HepG2 (cell line): ENCODE results near the gene HMGN4. TPM values are rescaled to one million over a fixed set of nuclear protein-coding genes. Genes with fewer than 3 reads are reported as not detected.

Experiments
- HNRNPH1 ChIP-seq: fragments of 200-400 bp; formaldehyde crosslinking; optimal IDR thresholded peaks from 2 replicates; pipeline ENCODE3; 2017; ENCODE audit warnings: mild to moderate bottlenecking, low read depth, low read length
- JUND ChIP-seq: sonication (generic); formaldehyde crosslinking; IDR thresholded peaks from 2 replicates; pipeline ENCODE4 v1.8.0; 2022; ENCODE audit warnings: mild to moderate bottlenecking, missing genetic modification reagents
- MAZ ChIP-seq, 2 experiments: sonication (generic) in 1 of 2; formaldehyde crosslinking in 1 of 2; IDR thresholded peaks; 2 replicates each; pipeline versions ENCODE4 v1.5.0 to v1.6.1; 2012 to 2020; ENCODE audit warnings: low read depth in 2 of 2, mild to moderate bottlenecking in 2 of 2, borderline replicate concordance in 1 of 2, improper control_type of control experiment in 1 of 2, low read length in 1 of 2, missing genetic modification reagents in 1 of 2, moderate library complexity in 1 of 2
- PAXIP1 ChIP-seq: sonication (generic); formaldehyde crosslinking; conservative IDR thresholded peaks from 2 replicates; pipeline ENCODE4 v1.4.0; 2020; ENCODE audit warnings: mild to moderate bottlenecking, missing genetic modification reagents, moderate library complexity
- POGZ ChIP-seq: sonication (generic); formaldehyde crosslinking; IDR thresholded peaks from 2 replicates; pipeline ENCODE4 v1.4.0; 2020; ENCODE audit warnings: mild to moderate bottlenecking, missing genetic modification reagents
- RAD51 ChIP-seq: fragments of 450-650 bp; IDR thresholded peaks from 2 replicates; pipeline ENCODE4 v1.6.1; 2016; ENCODE audit warnings: borderline replicate concordance
- RARG ChIP-seq: sonication (generic); formaldehyde crosslinking; IDR thresholded peaks from 2 replicates; pipeline ENCODE4 v1.4.0; 2020; ENCODE audit warnings: low read depth, mild to moderate bottlenecking, missing genetic modification reagents
- SAFB2 ChIP-seq: sonication (generic); formaldehyde crosslinking; IDR thresholded peaks from 2 replicates; pipeline ENCODE4 v1.5.1; 2020; ENCODE audit warnings: missing genetic modification reagents, low read depth, mild to moderate bottlenecking, borderline replicate concordance
- TGIF2 ChIP-seq: IDR thresholded peaks from 2 replicates; pipeline ENCODE4 v1.6.1; 2016; ENCODE audit warnings: control low read depth, missing compliant biosample characterization
- ZNF12 ChIP-seq: sonication (generic); formaldehyde crosslinking; IDR thresholded peaks from 2 replicates; pipeline ENCODE4 v1.5.0; 2020; ENCODE audit warnings: missing genetic modification reagents
- ZNF318 ChIP-seq: sonication (generic); formaldehyde crosslinking; IDR thresholded peaks from 2 replicates; pipeline ENCODE4 v1.4.0; 2020; ENCODE audit warnings: mild to moderate bottlenecking, missing genetic modification reagents
- ZNF512 ChIP-seq: sonication (generic); formaldehyde crosslinking; IDR thresholded peaks from 2 replicates; pipeline ENCODE4 v1.4.0; 2020; ENCODE audit warnings: mild to moderate bottlenecking, missing genetic modification reagents
- ZNF703 ChIP-seq: sonication (generic); formaldehyde crosslinking; IDR thresholded peaks from 2 replicates; pipeline ENCODE4 v1.5.1; 2020; ENCODE audit warnings: missing genetic modification reagents, mild to moderate bottlenecking, moderate library complexity, borderline replicate concordance
- polyA plus RNA-seq, 8 experiments: library from polyadenylated mRNA; depleted of rRNA in 3 of 8; stranded (reverse) in 7 of 8; unstranded in 1 of 8; fragments of >200 nt; fragmentation: Illumina TruSeq in 4 of 8; extraction: Trizol in 4 of 8; gene quantifications; 2 replicates each; pipeline versions ENCODE4 v1.2.1 to v1.2.3, GENCODE V29; 2011 to 2016; ENCODE audit warnings: low read depth in 4 of 8, missing spikeins in 1 of 8, mixed read lengths in 1 of 8; ENCODE audit not compliant: insufficient read depth in 1 of 8
- total RNA-seq, 5 experiments: library from RNA; depleted of rRNA; stranded (reverse); fragments of >200 nt; fragmentation: Illumina TruSeq; extraction: Trizol; gene quantifications; 2 replicates each; pipeline ENCODE4 v1.2.3, GENCODE V29; 2016; ENCODE audit warnings: low read depth in 1 of 5

Gene HMGN4
- total and polyA plus RNA-seq, 2 of the 13 experiments (the other 11 are each of a cell fraction or from before 2014, with no cell fraction given) = 39.9 to 52.1 TPM

GRCh38 chr6:26516481-26517427 lies 21.4 kb upstream of the HMGN4 start (continued):
- no peak for TF ChIP-seq MAZ (IDR thresholded peaks at IDR 0.05; ENCODE audit: borderline replicate concordance, low read depth, low read length)
- 0 out of 2 replicates have a peak, but pooled peaks have one; percentile 25 for TF ChIP-seq MAZ (CRISPR knock-in tag; IDR thresholded peaks at IDR 0.05; ENCODE audit: low read depth)
- TF ChIP-seq PAXIP1 (CRISPR knock-in tag) = peak; percentile 76
- TF ChIP-seq RAD51 = no peak
- no peak for TF ChIP-seq SAFB2 (CRISPR knock-in tag)
- no peak for TF ChIP-seq ZNF318
- peak; percentile 57; the same call in 1 of the 2 replicates for TF ChIP-seq POGZ (CRISPR knock-in tag)
- TF ChIP-seq ZNF703 = no peak
- peak; percentile 51; the same call in 1 of the 2 replicates for TF ChIP-seq ZNF12 (CRISPR knock-in tag)
- no peak for TF ChIP-seq RARG (CRISPR knock-in tag)
- TF ChIP-seq ZNF512 (CRISPR knock-in tag) = no peak
- no peak for TF ChIP-seq HNRNPH1
- TF ChIP-seq TGIF2 = no peak
- TF ChIP-seq JUND (CRISPR knock-in tag) = no peak
